ENCODE measurements around the gene DEPDC5. TPM values are rescaled to one million over a fixed set of nuclear protein-coding genes. Genes with fewer than 3 reads are reported as not detected.

DEPDC5 gene
- total RNA-seq, 1 donor from 2014 or later: 14.8 TPM

GRCh38 chr22:31943206-31943977 is 189.6 kb downstream of the DEPDC5 start:
- peak overlapping the region; percentile 83 for H3K27ac Mint-ChIP-seq (ENCODE audit: unreplicated experiment)
- DNase-seq (ENCODE audit: low spot score): peak; percentile 94
- peak overlapping the region; percentile 86 for H3K4me3 Mint-ChIP-seq (ENCODE audit: unreplicated experiment)

GRCh38 chr22:31943978-31944699 is 190.3 kb downstream of the DEPDC5 start, which contains the start of gene YWHAH:
YWHAH (plus strand) TSS chr22:31944535; CDS start chr22:31944734, 199 bp downstream.
- Mint-ChIP-seq H3K27me3 (ENCODE audit: low read depth) (no peaks in the 10 kb centered on the region), H3K4me1 (ENCODE audit: low read depth) (peaks cover 20% of the 10 kb centered on the region), H3K9me3 (ENCODE audit: low read depth) (no peaks in the 10 kb centered on the region)

More at GRCh38 chr22:31943206-31943977, 189.6 kb downstream of the DEPDC5 start:
- Mint-ChIP-seq H3K27me3 (ENCODE audit: low read depth) (no peaks in the 10 kb centered on the region), H3K36me3 (ENCODE audit: low read depth) (peaks cover 5% of the 10 kb centered on the region), H3K9me3 (ENCODE audit: low read depth) (no peaks in the 10 kb centered on the region), H3K4me1 (ENCODE audit: low read depth) (peaks cover 17% of the 10 kb centered on the region)
- TF ChIP-seq CTCF (IDR thresholded peaks at IDR 0.05): no peak

GRCh38 chr22:31944700-31945442 is 191.1 kb downstream of the DEPDC5 start:
- H3K4me3 Mint-ChIP-seq (ENCODE audit: unreplicated experiment): peak overlapping the region; percentile 55
- peak overlapping the region; percentile 17 for H3K27ac Mint-ChIP-seq (ENCODE audit: unreplicated experiment)
- DNase-seq (ENCODE audit: low spot score): peak; percentile 76
- no peaks in the 10 kb centered on the region for H3K27me3 Mint-ChIP-seq (ENCODE audit: low read depth)
- peak; percentile 43 for TF ChIP-seq CTCF (IDR thresholded peaks at IDR 0.05)
- peaks cover 20% of the 10 kb centered on the region for H3K4me1 Mint-ChIP-seq (ENCODE audit: low read depth)
- no peaks in the 10 kb centered on the region for H3K9me3 Mint-ChIP-seq (ENCODE audit: low read depth)
- H3K36me3 Mint-ChIP-seq (ENCODE audit: low read depth): peaks cover 7% of the 10 kb centered on the region

More at GRCh38 chr22:31943978-31944699, 190.3 kb downstream of the DEPDC5 start, which contains the start of gene YWHAH:
- Mint-ChIP-seq H3K4me3 (ENCODE audit: unreplicated experiment) (peak within 1 kb of the TSS; percentile 86), H3K36me3 (ENCODE audit: low read depth) (peaks cover 7% of the 10 kb centered on the region), H3K27ac (ENCODE audit: unreplicated experiment) (peak within 1 kb of the TSS; percentile 92)
- DNase-seq (ENCODE audit: low spot score): peak; percentile 97
- TF ChIP-seq CTCF (IDR thresholded peaks at IDR 0.05): no peak

DNA sequence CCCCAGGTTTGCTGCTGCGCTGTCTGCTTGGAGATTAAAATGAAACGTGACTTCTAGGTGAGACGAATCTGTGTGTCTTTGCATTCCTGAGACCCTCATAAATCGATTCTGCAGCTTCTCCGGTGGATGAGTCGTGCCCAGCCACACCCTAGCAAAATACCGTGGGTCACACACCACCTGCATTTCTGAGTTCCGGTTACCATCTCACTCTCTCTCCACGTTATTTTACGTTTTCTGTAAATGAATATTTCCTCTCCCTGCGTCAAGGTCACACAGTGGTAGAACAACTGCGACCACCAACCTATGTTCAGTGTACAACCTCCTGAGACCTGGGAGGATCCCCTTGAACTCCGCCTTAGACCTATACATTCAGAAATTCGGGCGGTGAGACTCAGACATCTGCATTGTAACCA is 191.6 kb downstream of the DEPDC5 start:
- Mint-ChIP-seq H3K27me3 (ENCODE audit: low read depth) (no peaks in the 10 kb centered on the region), H3K27ac (ENCODE audit: unreplicated experiment) (no peak overlapping the region), H3K4me1 (ENCODE audit: low read depth) (peaks cover 25% of the 10 kb centered on the region), H3K4me3 (ENCODE audit: unreplicated experiment) (no peak overlapping the region), H3K36me3 (ENCODE audit: low read depth) (peaks cover 10% of the 10 kb centered on the region), H3K9me3 (ENCODE audit: low read depth) (no peaks in the 10 kb centered on the region)
- TF ChIP-seq CTCF (IDR thresholded peaks at IDR 0.05): no peak
- no peak for DNase-seq (ENCODE audit: low spot score)

All from chondrocyte (in vitro differentiated cells).